OCI-LY3 (cell line): Measurements from ENCODE around the gene HTT.

ENCODE experiments used
- EZH2phosphoT487 ChIP-seq: fragments of 200-600 bp; shearing (Covaris generic); IDR thresholded peaks from 2 replicates; pipeline ENCODE4 v1.6.1; 2018; ENCODE audit warnings: antibody characterized with exemption, mixed run types, low read depth
- TF ChIP-seq, protein P1 (sequence below): fragments of 200-600, 300-600 bp; sonication (generic); IDR thresholded peaks from 2 replicates; pipeline ENCODE4 v1.5.1; 2014; ENCODE audit warnings: antibody characterized with exemption, low read length, low read depth

DNA sequence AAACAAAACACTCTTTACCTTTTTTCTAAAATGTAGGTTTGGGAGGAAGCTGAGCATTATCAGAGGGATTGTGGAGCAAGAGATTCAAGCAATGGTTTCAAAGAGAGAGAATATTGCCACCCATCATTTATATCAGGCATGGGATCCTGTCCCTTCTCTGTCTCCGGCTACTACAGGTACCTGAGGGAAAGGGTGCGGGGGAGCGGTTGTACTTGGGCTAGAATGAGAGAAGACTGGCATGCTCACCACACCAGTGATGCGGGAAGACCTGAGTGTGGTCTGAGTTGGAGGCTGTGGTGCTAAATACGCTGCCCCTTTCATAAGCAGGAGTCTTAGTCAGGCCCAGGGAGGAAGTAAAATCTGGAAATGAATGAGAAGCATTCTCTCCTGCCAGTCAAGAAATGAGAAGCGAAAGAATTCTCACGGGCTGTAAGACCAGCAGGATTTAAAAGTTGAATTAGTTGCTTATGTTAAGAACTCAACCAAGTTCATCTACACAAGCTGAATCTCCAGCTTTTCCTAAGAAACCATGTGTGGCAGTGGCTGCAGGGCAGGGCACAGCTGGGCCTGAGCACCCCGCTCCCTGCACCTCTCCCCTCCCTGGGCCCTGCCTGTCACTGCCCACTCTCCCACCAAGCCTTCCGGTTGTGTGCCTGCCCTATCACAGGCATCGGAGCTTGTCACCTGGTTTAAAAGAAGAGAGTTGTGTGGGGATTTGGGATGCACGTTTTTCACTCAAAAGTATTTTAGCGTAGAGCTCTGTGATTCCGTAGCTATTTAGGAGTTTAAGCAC is 149.7 kb downstream of the HTT start:
- TF ChIP-seq, protein P1, sequence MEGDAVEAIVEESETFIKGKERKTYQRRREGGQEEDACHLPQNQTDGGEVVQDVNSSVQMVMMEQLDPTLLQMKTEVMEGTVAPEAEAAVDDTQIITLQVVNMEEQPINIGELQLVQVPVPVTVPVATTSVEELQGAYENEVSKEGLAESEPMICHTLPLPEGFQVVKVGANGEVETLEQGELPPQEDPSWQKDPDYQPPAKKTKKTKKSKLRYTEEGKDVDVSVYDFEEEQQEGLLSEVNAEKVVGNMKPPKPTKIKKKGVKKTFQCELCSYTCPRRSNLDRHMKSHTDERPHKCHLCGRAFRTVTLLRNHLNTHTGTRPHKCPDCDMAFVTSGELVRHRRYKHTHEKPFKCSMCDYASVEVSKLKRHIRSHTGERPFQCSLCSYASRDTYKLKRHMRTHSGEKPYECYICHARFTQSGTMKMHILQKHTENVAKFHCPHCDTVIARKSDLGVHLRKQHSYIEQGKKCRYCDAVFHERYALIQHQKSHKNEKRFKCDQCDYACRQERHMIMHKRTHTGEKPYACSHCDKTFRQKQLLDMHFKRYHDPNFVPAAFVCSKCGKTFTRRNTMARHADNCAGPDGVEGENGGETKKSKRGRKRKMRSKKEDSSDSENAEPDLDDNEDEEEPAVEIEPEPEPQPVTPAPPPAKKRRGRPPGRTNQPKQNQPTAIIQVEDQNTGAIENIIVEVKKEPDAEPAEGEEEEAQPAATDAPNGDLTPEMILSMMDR = no peak
- no peak for TF ChIP-seq EZH2phosphoT487
